Nephron (organoid): ENCODE data around the gene TMEM43.

Source experiments
- H3K27ac Mint-ChIP-seq, 3 experiments: 2 replicates each; pipeline ENCODE4 v1.8.0; 2020; ENCODE audit warnings: mixed read lengths in 3 of 3, mild to moderate bottlenecking in 2 of 3, moderate library complexity in 1 of 3
- H3K27me3 Mint-ChIP-seq: 2 replicates; pipeline ENCODE4 v1.8.0; 2021; ENCODE audit warnings: low read depth, mild to moderate bottlenecking, moderate library complexity, mixed read lengths
- H3K36me3 Mint-ChIP-seq: 2 replicates; pipeline ENCODE4 v1.8.0; 2020; ENCODE audit warnings: low read depth, mixed read lengths
- H3K4me1 Mint-ChIP-seq: 2 replicates; pipeline ENCODE4 v1.8.0; 2020; ENCODE audit warnings: mixed read lengths
- H3K4me3 Mint-ChIP-seq, 3 experiments: 2 replicates each; pipeline ENCODE4 v1.8.0; 2020; ENCODE audit warnings: mild to moderate bottlenecking in 3 of 3, mixed read lengths in 3 of 3, moderate library complexity in 2 of 3
- H3K9me3 Mint-ChIP-seq: 2 replicates; pipeline ENCODE4 v1.8.0; 2020; ENCODE audit warnings: mixed read lengths
- CTCF ChIP-seq, 3 experiments: fragments of 200-600 bp; sonication (generic); IDR thresholded peaks; one replicate each; pipeline ENCODE4 v1.5.0; 2021; ENCODE audit warnings: antibody characterized with exemption in 3 of 3; ENCODE audit not compliant: unreplicated experiment in 3 of 3

TMEM43 gene

GRCh38 chr3:14146381-14147065, 21.7 kb downstream of the TMEM43 start:
- Mint-ChIP-seq H3K27ac (no peak overlapping the region), H3K4me1 (peaks cover 34% of the 10 kb centered on the region)

GRCh38 chr3:14147066-14147435, 22.2 kb downstream of the TMEM43 start:
- Mint-ChIP-seq H3K27me3 (no peaks in the 10 kb centered on the region), H3K9me3 (no peaks in the 10 kb centered on the region), H3K36me3 (peaks cover 32% of the 10 kb centered on the region), H3K27ac (peak overlapping the region in 2 of 3 experiments; percentile 14 to 70), H3K4me3 (no peak overlapping the region), H3K4me1 (peaks cover 34% of the 10 kb centered on the region)
- TF ChIP-seq CTCF (IDR thresholded peaks at IDR 0.05; ENCODE audit: unreplicated experiment in 3 of 3), result no peak

More at GRCh38 chr3:14146381-14147065, 21.7 kb downstream of the TMEM43 start:
- no peak for TF ChIP-seq CTCF (IDR thresholded peaks at IDR 0.05; ENCODE audit: unreplicated experiment in 3 of 3)
- no peaks in the 10 kb centered on the region for H3K9me3 Mint-ChIP-seq
- H3K27me3 Mint-ChIP-seq, result no peaks in the 10 kb centered on the region
- H3K4me3 Mint-ChIP-seq, result no peak overlapping the region
- peaks cover 38% of the 10 kb centered on the region for H3K36me3 Mint-ChIP-seq

- Mint-ChIP-seq H3K4me1 (peaks cover 31% of the 10 kb centered on the region), H3K4me3 (no peak overlapping the region), H3K36me3 (peaks cover 30% of the 10 kb centered on the region), H3K9me3 (no peaks in the 10 kb centered on the region), H3K27me3 (no peaks in the 10 kb centered on the region), H3K27ac (peak overlapping the region in 1 of 3 experiments; percentile 70)
- TF ChIP-seq CTCF (IDR thresholded peaks at IDR 0.05; ENCODE audit: unreplicated experiment in 3 of 3), result no peak
These were observed 22.8 kb downstream of the TMEM43 start for GRCh38 chr3:14147617-14148016.

- no peak for TF ChIP-seq CTCF (IDR thresholded peaks at IDR 0.05; ENCODE audit: unreplicated experiment in 3 of 3)
- no peak overlapping the region for H3K27ac Mint-ChIP-seq
- H3K4me1 Mint-ChIP-seq, result peaks cover 26% of the 10 kb centered on the region
- peaks cover 30% of the 10 kb centered on the region for H3K36me3 Mint-ChIP-seq
- no peaks in the 10 kb centered on the region for H3K27me3 Mint-ChIP-seq
- no peaks in the 10 kb centered on the region for H3K9me3 Mint-ChIP-seq
- no peak overlapping the region for H3K4me3 Mint-ChIP-seq
These were observed 23.5 kb downstream of the TMEM43 start for GRCh38 chr3:14148041-14148985.

- no peak for TF ChIP-seq CTCF (IDR thresholded peaks at IDR 0.05; ENCODE audit: unreplicated experiment in 3 of 3)
- no peak overlapping the region for H3K27ac Mint-ChIP-seq
- H3K36me3 Mint-ChIP-seq, result peaks cover 45% of the 10 kb centered on the region
- peaks cover 8% of the 10 kb centered on the region for H3K4me1 Mint-ChIP-seq
- no peak overlapping the region for H3K4me3 Mint-ChIP-seq
- H3K9me3 Mint-ChIP-seq, result no peaks in the 10 kb centered on the region
- no peaks in the 10 kb centered on the region for H3K27me3 Mint-ChIP-seq
These were observed 25.2 kb downstream of the TMEM43 start for GRCh38 chr3:14150078-14150477.
